Measurements from ENCODE around the gene ARHGAP22.

The ARHGAP22 gene

DNA sequence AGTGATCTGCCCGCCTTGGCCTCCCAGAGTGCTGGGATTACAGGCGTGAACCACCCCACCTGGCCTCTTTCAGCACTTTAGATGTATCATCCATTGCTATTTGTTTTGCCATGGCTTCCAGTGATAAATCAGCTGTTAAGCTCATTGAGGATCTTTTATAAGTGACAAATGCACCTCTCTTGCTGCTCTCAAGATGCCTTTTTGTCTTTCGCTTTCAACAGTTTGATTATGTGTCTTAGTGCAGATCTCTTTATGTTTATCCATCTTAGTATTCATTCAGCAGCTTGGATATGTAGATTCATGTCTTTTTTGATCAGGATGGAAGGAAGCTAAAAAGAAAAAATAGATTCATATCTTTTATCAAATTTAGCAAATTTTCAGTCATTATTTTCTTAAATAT, 192.8 kb downstream of the ARHGAP22 start:
- DNase-seq, result no peak

DNA sequence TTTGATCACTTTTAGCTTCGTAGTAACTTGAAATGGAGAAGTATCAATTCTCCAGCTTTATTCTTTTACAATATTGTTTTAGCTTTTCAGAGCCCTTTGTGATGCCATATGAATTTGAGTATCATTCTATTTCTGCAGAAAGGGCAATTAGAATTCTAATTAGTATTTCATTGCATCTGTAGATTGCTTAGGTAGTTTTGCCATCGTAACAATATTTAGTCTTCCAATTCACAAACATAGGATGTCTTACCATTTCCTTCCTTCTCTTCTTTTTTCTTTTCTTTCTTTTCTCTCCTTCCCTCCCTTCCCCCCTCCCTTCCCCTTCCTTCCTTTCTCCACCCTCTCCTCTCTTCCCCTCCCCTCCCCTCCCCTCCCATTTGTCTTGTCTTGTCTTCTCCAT, 193.4 kb downstream of the ARHGAP22 start:
- DNase-seq, result no peak

DNA sequence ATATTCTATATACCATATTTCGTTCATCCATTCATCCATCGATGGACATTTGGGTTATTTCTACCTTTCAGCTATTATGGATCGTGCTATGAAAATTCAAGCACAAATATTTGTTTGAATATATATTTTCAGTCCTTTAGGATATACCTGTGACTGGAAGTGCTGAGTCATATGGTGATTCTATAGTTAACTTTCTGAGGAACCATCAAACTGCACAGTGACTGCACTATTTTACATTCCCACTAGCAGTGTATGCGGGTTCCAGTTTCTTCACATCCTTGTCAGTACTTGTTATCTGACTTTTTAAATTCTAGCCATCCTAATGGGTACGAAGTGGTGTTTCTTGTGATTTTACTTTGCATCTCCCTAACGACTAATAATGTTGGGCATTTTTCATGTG, 194.4 kb downstream of the ARHGAP22 start:
- DNase-seq, result no peak

DNA sequence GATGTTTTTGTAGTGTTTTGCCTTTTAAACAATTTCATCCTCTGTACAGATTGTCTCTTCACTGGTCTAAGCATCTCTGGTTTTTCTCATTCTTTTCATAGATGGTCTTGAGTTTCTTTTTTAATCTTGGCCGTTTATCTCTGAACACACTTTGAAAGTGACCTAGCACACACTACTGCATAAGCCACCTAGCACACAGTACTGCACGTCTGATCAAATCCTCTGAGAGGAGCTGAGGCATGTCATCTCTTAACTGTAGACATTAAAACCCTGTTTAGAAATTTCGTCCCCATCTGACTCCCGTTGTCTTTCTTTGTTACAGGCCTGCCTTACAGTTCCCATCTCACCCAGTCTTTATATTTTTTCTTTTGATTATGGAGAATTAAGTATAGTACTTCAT, 198.2 kb downstream of the ARHGAP22 start:
- no peak for DNase-seq

DNA sequence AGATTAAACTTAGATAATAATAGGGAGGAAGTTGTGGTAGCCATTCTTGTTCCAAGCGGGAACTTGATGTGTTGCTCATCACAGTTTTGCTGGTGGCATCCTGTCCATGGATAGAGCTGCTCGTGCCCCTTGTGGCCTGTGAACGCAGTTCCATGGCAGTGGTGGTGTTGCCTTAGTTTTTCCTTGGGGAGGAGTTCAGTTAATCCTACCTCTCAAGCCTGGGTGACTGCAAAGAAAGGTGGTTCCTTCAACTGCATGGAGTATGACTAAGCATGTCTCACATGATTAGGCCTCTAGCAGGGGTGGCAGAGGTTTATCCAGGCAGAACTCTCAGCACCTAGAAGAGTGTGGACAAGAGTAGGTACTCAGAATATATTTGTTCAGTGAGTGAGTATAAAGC, 198.7 kb downstream of the ARHGAP22 start:
- no peak for DNase-seq

DNA sequence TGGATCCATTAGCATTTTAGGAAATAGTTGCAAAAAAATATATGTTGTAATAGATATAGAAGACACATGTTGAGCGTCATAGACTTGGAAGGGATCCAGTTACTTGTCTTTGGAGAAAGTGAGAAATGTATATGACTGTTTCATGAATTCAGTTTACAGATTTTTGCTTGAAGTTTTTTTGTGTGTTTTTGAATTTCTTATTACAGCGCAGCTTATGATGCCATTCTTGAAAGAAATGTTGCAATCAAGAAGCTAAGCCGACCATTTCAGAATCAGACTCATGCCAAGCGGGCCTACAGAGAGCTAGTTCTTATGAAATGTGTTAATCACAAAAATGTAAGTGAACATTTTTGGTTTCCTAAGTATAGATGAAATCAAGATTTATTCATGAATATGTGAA, 200.2 kb downstream of the ARHGAP22 start:
- no peak for DNase-seq

DNA sequence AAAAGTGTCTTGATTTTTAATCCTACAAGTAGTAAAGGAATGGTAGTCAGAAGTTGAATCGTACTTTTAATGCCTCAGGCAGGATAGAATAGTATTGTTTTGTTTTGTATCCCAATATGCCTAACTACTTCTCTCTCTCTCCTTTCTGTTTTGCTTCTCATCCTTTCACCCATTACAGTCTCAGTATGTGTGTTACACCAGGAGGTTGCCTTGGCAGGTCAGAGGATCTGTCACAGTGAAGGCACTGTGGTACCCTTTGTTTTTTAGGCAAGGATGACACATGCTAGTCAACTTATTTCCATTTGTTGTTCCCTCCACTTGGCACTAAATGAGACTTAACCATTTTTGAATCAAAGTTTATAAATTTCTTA, 204.0 kb downstream of the ARHGAP22 start:
- DNase-seq, result no peak

DNA sequence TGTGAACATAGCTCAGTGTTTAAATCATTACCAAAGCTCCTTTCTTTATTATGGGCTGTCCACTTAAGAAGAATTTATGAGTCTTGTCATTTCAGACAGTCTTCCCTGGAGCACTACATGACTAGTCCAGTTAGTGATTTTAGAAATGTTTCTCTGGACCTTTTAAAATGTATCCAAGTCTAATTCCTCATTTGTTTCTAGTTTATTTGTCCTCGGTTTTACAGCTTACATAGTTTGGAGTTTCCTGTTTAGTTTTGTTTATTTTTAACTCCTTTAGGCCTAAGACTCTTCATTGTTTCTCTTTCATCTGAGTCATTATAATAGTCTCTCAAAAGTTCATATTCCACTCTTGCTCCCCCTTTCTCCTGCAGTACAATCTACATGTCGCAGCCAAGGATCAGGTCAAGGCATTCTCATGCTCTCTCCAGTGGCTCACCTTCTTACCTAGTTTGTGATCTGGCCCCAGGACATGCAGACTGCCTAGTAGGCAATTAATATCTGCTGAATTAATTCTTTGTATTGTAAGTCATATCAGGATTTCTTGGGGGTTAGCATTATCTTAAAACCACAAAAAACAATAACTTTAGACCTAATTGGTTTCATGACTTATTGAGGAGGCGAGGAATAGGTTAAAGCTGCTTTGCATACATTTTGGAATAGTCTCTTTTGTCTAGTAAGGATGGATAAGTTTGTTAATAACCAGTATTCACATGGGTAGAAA, 204.6 kb downstream of the ARHGAP22 start:
- DNase-seq, result no peak

DNA sequence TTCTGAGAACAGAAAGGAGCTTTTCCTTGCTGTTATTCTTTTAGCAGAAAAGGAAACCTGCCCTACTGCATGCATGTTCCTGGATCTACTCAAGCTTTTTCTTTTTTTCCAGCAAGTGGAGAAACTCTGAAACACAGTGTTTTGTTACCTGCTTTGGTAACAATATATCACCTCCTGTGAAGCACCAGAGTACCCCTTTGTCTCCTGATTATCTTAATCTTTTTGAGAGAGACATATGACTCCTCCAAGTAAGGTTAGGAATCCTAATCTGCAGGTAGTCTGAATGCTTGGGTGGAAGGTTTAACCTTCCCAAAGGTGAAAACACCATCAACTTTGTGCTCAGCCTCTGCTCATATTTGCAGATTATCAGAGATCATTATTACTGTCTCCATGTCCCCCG, 205.3 kb downstream of the ARHGAP22 start:
- no peak for DNase-seq

DNA sequence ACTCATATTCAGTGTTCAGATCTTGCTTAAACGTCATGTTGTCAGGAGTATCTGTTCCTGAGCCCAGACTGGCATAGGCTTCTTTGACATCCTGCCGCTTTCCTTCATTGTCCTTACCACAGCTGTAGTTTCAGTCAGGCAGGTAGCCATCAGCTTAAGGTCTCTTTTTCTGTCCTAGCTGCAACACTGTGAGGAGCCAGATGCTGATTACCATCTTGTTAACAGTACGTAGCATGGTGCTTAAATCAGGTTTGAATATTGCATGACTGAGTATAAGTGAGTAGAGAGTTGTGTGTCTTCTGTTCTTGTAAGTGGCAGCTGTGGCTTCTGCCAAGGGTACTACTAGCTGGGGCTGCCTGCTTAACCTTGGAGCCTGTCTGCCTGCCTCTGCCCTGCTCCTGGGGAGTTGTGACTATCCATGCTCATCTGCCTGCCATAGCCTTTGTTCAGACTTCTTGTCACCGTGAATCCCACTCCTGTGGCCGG, 205.8 kb downstream of the ARHGAP22 start:
- no peak for DNase-seq

DNA sequence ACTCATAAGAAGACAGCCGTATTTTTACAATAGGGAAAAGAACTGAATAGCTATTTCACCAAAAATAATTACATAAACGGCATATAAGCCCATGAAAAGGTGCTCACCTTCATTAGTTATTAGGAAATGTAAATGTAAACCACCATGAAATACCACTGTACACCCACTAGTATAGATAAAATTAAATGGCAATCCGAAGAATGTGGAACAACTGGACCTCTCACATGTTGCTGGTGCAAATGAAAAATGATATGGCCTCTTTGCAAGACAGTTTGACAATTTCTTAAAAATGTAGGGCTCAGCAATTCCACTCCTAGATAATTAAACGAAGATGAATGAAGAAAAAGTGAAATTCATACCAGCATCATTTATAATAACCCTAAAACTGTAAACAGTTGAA, 206.6 kb downstream of the ARHGAP22 start:
- no peak for DNase-seq
